GM18498 (cell line): ENCODE measurements around the gene CCR9.
"Not testable (repeated sequence)": the region's sequence is repeated elsewhere in the genome, so short reads cannot be mapped to it uniquely, and the experiment has no call there.

Source experiments
- ATAC-seq: cut with Tn5 transposase; IDR thresholded peaks from one replicate; pipeline ENCODE4 v1.9.1; 2021; ENCODE audit warnings: mild to moderate bottlenecking, moderate library complexity; ENCODE audit not compliant: unreplicated experiment

The CCR9 gene, protein sequence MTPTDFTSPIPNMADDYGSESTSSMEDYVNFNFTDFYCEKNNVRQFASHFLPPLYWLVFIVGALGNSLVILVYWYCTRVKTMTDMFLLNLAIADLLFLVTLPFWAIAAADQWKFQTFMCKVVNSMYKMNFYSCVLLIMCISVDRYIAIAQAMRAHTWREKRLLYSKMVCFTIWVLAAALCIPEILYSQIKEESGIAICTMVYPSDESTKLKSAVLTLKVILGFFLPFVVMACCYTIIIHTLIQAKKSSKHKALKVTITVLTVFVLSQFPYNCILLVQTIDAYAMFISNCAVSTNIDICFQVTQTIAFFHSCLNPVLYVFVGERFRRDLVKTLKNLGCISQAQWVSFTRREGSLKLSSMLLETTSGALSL

DNA sequence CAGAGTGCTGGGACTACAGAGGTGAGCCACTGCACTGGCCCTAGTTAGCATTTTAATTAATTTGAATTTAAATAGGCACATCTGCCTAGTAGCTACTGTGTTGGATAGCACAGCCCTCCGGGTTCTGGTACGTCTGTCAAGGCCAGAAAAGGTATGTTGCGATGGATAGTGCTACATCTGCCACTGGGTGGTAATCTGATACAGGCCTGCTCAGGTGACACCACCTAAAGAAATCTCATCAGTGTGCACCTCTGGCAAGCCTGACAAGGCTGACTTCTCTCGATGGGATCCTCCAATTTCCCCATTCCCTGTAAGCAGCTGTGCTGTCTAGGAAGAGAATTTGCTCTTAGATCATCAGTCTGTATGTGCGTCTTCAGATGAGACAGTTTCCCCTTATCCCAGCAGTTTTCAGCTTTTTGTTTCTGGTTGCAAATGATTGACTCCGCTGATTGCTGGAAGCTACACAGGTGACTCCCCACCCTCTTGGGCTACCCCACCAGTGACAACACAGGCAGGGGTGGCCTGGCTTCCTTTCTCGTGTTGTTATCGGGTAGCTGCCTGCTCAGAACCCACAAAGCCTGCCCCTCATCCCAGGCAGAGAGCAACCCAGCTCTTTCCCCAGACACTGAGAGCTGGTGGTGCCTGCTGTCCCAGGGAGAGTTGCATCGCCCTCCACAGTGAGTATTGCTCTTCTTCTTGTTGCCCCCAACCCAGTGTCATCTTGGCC is at the start of gene CCR9:
Gene CCR9, plus strand, starts transcription at position 565 of the 727 bp plus-strand sequence. CDS start 8,391 bp downstream, outside the sequence.
- ATAC-seq, result no peak

DNA sequence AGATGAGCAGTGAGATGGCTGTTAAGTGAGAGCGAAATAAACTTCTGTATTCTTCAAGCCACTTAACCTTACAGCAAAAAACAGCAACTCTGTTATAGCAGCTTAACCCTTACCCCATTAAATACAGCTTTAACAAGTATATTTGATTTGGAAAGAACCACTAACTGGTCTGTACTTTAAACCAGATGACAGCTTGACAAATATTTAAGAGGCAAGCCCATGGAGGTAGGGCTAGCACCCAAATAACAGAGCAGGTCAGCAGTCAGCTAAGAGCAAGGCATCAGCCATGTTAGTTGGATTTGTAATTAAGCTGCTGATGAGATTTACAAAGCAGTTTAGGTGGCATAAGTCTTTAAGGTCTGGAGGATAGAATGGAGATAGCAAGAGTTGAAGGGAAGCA is 47.9 kb upstream of the CCR9 start:
- ATAC-seq, result no peak

DNA sequence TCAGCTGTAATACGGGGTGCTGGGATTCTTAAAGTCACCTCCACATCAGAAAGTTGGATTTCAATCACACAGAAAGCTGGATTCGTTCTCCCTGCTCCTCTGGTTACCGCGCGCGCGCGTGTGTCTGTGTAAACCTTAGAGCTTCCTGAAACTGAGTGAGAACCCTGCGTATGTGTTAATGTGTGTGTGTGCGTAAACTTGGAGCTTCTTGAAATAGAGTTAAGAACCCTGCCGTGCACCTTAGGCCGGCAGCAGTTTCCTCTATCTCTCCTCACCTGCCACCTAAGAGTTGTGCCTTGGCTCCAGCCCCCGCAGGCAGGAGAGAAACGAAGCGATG is 45.0 kb upstream of the CCR9 start:
- no peak for ATAC-seq

DNA sequence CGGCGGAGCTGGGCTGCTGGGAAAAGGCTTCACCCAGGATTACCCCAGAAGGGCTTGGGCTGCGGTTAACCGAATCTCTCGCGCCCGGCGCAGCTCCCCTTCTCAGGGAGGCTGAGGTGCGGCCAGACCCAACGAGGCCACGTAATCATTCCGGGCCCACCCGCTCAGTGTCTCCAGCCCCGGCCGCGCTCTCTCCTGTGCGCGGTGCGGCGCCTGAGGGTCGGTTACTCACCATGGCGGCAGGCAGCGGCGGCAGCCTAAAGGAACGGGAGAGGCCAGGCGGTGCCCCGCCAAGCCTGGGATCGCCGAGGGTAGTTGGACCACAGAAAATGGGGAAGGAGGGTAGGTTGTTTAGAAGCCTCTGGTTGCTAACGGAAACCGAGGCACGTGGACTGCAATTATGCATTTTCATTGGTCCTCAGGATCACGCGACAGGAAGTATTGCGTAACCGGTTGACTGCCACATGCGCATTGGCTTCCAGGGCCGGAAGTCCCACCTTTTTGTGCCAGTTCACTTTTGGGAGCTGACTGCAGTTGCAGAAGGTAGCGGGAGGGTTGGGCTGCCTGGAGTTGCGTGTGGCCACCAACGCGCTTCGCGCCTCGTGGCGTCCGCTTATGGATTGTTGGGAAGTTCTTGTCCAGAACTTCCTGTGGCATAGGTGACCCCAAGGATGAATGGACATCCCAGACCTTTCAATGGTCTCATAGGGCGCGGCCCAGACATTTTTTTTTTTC is 44.4 kb upstream of the CCR9 start, which contains the start of gene LZTFL1:
Gene LZTFL1, minus strand, starts transcription at position 363 of the 735 bp plus-strand sequence. Its CDS starts 128 bp downstream, at position 235.
- ATAC-seq, result peak; percentile 98

DNA sequence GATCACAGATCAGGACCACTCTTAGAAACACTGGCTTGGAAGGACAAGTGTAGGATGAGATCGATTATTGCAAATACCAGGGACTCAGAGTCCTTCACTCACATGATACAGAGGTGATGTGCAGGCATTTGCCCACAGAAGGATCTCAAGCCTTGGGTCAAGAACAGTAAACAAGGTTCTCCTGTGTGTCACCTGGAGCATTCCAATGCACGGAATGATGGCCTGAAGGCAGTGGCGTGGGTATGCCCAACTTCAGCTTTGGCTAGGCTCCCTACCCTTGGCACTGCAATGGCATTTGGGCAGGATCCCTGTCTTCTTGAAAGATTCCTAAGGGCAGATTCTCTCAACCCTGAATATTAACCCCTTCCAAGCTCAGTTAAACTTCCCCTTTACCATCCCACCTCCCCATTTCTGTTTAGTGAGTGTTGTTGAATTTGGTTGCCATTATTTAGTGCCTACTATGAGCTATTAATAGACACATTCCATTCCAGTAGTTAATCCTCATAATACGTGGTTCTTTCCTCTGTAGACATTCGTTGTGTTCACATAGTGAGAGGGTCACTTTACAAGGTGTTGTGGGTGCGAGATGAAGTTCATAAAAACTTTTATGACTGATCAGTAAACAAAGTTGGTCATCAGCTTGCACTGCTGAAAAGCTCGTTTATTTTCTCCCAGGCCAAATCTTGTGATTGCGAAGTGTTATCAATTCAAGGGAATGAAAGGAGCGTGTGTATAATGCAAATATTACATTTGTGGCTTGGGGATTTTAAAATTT is 43.3 kb upstream of the CCR9 start:
- no peak for ATAC-seq

DNA sequence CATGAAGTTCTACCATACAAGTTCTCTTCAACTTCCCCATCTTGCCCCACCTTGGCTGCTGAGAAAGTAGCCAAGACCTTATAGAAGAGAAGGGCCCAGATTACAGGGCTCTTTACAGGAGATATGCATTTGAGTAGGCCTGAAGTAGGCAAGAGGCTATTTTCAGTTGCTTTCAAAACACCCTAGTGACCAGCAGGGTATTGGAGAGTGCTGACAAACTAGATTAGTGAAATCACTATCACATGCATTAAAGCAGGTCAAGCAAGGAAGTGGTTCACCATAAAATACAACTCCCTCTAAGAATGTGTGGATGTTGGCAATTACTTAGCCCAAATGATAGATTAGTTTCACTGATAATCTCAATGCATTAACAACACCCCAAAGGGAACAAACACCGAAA is 41.7 kb upstream of the CCR9 start:
- ATAC-seq, result no peak

DNA sequence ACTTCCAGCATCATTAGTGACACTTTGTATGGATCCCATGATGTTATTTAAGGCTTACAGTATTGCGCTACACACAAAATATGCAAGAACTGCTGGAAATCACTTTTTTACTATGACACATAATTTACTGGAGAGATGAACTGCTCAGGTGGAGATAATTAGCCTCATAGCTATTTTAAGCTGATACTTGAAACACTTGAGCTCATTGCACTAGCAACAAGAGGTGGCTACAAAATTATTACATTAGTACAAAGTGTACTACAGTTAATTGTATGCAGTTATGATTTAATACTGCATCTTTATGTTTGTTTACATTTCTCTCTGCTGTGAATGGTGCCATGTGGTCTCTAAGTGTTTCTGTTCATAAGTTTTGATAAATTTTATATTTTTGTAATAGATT is 38.0 kb upstream of the CCR9 start:
- ATAC-seq, result no peak

DNA sequence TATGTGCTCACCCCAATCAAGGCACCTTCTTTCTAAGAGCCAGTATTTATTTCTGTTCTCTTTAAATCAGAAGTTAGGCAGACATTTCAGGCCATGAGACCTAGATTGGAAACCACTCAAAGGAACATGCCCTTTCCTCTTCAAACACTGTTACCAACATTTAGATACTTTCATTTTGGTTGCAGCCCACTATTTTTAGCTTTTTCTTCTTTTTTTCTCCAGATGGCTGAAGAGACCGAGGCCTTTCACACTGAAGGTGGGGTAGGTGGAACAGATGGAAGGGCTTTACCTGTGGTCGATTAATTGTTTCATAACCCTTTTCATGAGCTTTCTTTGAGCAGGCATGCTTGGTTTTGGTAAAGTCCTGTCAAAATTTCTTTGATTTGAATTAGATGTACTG is 33.5 kb upstream of the CCR9 start:
- no peak for ATAC-seq

DNA sequence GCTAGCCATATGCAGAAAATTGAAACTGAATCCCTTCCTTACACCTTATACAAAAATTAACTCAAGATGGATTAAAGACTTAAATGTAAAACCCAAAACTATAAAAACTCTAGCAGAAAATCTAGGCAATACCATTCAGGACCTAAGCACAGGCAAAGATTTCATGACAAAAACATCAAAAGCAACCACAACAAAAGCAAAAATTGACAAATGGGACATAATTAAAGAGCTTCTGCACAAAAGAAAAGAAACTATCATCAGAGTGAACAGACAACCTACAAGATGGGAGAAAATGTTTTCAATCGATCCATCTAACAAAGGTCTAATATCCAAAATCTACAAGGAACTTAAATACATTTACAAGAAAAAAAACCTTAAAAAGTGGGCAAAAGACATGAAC is 30.0 kb upstream of the CCR9 start:
- ATAC-seq, result not testable (repeated sequence)

DNA sequence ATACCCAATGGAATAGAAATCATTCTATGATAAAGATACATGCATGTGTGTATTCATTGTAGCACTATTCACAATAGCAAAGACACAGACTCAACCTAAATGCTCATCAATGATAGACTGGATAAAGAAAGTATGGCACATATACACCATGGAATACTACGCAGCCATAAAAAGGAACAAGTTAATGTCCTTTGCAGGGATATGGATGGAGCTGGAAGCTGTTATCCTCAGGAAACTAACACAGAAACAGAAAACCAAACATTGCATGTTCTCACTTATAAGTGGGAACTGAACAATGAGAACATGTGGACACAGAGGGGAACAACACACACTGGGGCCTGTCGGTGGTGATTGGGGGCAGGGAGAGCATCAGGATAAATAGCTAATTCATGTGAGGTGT is 29.3 kb upstream of the CCR9 start:
- ATAC-seq, result not testable (repeated sequence)

DNA sequence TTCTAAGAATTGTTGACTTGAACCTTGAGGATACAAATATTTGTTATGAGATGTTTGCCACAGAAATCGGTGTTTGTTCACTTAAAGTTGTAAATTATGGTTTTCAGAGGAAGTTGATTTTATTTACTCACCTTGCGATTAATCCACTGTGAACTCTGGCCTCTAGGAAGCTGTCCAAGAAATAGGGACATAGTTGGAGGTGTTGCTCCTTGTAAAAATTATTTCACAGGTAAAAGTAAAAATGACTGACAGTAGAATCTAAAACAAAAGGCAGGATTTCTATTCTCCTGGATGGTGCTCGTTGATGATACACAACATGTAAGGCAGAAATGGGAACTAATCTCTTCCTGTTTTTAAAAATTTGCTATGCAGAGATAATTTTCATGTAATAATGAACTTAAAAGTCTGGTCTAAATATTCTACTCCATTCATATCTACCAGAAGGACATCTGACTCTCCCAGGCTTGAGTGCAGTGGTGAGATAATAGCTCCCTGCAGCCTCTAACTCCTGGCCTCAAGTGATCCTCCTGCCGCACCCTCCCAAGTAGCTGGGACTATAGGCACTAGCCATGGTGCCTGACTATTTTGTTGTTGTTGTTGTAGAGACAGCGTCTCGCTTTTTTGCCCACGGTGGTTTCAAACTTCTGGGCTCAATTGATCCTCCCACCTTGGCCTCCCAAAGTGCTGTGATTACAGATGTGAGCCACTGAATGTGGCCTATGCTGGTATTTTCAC is 27.4 kb upstream of the CCR9 start:
- no peak for ATAC-seq

DNA sequence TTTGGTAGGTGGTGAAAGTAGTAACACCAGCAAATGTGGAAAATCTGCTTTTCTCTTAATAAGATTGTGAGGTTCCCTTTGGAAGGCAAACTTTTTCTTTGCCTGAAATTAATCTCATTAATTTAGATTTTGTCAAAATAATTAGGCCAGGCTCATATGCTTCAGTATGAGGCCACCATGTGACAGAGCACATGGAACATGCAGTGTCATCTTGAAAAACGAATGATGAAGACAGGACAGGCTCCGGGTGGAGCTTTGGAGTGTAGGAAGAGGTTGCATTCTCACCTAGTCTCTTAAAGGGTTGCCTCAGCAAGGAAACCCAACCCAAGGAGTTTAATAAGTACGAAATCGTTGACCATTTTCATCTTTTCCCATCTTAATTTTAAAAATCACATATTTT is 25.9 kb upstream of the CCR9 start:
- ATAC-seq, result no peak

DNA sequence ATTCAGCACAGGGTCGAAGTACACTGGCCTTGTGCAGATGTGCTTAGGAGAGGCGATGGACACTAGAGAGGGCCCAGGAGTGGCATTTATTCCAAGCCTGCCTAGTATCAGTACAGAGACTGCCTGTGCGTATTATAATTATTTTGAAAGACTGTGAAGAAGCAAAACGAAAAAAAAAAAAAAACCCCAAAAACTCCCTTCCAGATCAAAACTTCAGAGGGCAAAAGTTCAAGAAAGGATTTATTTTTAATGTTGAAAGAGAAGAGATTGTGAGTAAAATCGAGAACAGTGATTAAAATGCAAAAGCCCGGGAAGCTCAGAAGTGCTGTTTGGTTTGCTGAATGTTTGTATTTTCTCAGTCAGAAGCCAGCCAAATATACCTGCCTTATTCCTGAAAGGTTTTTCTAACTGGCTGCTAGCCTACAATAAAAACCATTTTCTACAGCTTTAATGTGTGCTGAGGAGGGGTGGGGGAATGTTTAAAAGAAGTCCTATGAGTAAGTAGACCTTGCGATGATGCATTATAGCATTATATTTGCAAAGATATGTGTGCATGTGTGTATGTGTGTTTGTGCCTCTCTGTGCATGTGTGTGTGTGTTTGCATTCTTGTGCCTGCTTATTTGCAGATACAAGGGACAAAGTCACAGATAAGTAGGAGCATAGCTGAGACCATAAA is 25.2 kb upstream of the CCR9 start:
- ATAC-seq, result peak; percentile 71

DNA sequence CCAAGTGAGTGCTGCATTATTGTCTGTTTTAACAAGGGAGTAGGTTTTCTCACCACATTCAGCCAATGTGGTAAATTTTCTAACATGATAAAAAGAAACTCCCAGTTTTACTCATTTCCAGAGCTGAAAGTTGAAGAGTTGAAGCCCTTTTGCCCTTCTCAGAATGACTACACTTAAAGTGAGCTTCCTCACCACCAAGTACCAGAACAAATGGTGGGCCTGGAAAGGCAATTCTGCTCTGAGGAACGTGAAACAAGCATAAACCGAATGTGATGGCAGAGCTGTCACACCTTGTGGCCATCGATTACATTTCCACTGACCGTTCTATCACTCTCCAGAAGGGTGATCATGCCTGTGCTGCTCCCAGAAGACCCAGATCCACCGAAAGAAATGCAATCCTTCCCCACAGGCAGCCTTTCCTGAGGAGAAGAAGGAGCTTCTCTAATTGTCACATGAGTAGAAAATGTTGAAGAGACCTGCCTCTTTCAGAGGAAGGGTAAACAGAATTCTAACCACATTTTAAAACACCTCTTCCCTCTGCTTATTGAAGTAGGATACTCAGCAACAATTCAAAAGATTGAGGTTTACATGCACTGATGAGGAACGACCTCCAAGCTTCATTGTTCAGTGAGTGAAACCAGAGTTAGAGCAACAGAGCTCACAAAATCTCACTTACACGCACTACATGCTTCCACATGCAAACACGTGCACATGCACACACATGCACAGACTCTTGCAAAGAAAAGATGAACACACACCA is 21.4 kb upstream of the CCR9 start:
- peak; percentile 59 for ATAC-seq

DNA sequence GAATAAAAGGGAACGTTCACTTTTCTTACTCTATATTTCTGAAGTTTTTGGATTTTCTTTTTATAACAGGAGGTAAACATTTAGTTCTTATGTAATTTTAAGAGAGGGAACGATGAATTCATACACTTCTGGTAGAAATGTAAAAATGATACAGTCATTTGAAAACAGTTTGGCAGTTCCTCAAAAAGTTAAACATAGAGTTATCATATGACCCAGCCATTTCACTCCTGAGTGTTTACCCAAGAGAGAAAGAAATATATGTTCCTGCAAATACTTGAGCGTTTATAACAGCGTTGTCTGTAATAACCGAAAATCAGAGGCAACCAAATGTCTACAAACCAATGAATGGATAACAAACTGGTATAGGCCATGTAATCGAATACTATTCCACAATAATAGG is 20.8 kb upstream of the CCR9 start:
- ATAC-seq, result no peak

DNA sequence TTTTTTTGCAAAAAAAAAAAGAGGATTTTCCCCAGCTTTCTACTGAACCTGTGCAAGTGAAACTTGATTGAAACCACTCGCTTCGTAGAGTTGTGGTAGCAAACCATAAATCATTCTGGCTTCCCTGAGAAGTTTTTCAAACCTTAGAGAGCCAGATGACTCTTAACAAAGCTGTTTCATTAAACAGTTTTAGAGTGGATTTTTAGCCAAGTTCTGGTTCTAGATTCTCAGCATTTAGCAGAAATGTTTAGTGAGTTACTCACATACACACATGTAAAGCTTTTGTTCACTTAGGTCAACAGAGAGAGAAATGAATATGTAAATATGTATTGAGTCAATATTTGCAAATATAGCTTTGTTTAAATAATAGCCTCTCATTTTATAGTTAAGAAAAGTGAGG is 18.1 kb upstream of the CCR9 start:
- no peak for ATAC-seq

DNA sequence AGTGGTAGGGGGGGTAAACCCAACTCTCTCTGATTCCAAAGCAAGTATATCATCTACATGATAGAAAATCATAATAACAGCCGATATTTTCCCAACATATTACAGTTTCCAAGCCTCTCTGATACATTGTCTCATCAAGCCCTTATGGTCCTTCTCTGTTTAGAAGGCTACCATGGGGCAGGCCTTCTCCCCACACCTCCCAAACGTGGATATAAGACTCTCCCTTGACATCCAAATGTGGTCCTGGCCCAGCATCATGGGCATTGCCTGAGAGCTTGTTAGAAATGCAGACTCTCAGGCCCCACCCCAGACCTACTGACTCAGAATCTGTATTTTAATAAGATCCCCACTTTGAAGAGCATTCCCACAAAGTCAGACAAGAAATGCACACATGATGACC is 17.7 kb upstream of the CCR9 start:
- ATAC-seq, result no peak

DNA sequence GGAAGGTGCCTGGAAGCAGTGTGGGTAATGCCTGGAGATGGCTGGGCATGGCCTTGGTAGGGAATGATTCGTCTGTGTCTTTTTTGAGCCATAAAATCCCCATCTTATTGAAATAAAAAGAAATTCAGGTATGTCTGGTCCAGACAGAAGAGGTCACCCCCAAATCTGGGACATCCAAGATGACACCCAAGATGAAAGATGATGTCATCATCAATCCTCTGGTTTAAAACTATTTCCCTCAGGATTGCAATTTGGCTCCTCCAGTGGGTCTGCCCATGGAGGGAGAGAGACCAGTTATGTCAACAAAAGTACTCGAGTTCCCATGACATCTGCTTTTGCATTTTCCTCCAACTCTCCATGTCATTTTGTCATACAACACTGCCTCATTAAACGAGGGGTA is 16.7 kb upstream of the CCR9 start:
- ATAC-seq, result no peak

DNA sequence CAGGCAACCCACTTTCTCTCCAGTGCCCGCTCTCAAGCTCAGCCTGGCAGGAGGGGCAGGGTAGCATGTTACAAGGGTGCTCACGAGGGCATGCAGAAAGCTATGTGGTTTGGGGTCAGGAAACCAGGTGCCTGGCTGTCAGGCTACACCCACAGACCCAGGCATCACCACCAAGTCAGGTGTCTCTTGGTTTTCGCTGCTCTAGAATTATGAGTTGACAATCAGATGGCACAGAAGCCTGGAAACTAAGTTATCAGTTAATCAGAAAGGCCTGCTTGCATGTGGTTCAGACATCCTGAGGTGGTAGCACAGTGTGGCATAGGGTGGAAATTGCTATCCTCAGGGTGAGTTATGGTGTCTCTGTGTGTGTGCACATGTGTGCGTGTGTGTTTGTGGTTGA is 16.2 kb upstream of the CCR9 start:
- ATAC-seq, result no peak
